Inferior parietal cortex (tissue), 1 donor: ENCODE measurements around the gene NEUROD4.
"Not testable (repeated sequence)": the region's sequence is repeated elsewhere in the genome, so short reads cannot be mapped to it uniquely, and the experiment has no call there.

Source experiments
- DNase-seq: peaks from one replicate; pipeline ENCODE4 v3.0.0-alpha.2; 2016; ENCODE audit errors: extremely low spot score

Gene NEUROD4, protein sequence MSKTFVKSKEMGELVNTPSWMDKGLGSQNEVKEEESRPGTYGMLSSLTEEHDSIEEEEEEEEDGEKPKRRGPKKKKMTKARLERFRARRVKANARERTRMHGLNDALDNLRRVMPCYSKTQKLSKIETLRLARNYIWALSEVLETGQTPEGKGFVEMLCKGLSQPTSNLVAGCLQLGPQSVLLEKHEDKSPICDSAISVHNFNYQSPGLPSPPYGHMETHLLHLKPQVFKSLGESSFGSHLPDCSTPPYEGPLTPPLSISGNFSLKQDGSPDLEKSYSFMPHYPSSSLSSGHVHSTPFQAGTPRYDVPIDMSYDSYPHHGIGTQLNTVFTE

DNA sequence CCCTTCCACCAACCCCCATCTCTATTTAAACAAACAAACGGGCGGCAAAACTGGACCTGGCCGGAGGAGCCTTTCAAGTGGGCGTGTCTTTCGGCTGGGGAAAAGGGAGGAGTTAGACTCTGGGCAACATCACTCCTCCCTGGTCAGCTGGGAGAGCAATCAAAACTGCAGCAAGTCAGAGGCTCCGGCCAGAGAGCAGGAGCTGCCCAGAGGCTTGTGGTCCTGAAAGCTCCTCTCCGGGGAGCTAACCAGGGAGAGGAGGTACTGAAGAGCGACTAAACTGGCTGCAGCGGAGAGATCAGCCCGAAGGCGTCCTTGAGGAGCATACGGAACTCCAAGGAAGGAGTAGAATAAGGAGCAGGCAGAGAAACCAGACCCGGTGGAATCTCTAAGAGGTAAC lies at the start of gene NEUROD4:
Gene NEUROD4, plus strand, starts transcription at position 191 of the 400 bp plus-strand sequence. CDS start 6,466 bp downstream, outside the sequence.
- peak; percentile 23 for DNase-seq

- DNase-seq: no peak
These were observed 49.0 kb upstream of the NEUROD4 start for GRCh38 chr12:54970741-54971140.

- no peak for DNase-seq
These were observed 46.2 kb upstream of the NEUROD4 start for GRCh38 chr12:54973556-54973955.

- no peak for DNase-seq
These were observed 45.5 kb upstream of the NEUROD4 start for GRCh38 chr12:54974279-54974678.

DNA sequence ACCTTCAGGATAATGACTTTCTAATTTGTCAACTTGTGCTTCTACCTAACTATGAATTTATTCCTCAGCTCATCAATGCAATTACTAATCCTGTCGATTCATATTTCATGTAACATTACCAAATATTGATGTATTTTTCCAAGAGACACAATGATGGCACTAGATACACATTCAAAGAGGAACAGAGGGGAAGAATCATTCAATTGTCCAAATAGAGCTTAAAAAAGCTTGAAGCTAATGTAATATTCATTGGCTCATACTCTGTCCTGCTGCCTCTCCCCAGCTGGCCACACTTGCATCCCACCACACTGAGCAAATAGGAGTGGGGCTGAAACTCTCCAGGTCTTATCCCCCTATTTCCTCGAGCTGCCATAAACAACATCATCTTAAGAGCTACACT lies 44.5 kb upstream of the NEUROD4 start:
- no peak for DNase-seq

GRCh38 chr12:54975875-54976274 lies 43.9 kb upstream of the NEUROD4 start:
- no peak for DNase-seq

DNA sequence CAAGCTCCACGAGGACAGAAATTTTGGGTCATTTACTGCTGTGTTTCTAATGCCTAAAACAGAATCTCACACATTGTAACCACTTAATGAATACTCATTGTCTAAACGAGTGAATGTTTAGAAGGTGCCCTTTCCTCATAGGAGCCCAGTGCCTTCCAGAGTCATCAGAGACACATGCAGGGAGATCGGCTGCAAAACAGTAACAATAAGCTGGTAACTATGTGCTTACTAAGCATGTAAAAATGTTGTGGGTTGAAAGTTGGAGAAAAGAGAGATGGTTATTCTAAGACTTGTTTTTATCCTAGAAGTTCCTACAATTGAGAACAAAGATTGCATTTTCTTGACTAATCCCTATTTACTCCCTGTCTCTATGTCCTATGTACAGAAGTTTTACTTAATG lies 42.6 kb upstream of the NEUROD4 start:
- no peak for DNase-seq

DNA sequence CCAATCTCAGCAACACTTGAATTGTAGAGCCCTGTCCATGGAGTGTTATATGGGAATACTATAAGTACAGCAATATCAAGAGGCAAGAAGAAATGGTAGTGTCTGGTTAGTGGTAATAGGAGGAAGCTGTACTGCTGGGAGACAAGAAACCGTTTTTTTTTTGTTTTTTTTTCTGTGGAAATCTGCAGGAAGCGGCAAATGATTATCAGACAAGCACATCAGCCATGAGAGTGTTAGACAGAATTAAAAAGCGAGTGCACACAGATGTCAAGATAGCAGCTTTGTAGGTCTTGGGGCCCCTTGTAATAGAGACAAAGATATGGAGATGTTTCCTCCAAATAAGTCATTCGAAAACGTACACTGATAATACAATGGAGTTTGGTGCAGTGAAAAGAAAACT lies 41.9 kb upstream of the NEUROD4 start:
- no peak for DNase-seq

DNA sequence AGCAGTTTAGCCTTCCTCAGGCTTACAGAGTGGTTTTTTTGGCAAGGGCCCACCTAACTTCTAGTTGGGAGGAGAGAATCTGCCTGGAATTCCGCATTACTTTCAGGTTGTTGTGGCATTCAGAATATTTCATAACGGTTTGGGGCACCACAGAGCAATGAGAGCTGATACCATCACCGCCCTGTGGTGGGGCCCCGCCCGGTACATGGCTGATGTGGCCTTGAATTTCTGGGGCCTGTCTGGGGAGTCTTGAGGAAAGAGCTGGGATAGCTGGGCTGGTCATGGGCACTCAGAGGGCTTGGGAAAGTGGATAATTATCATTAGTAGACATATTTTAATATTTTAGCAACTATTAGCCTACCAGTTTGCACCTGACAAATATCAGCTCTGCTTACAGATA lies 39.4 kb upstream of the NEUROD4 start:
- DNase-seq: no peak

DNA sequence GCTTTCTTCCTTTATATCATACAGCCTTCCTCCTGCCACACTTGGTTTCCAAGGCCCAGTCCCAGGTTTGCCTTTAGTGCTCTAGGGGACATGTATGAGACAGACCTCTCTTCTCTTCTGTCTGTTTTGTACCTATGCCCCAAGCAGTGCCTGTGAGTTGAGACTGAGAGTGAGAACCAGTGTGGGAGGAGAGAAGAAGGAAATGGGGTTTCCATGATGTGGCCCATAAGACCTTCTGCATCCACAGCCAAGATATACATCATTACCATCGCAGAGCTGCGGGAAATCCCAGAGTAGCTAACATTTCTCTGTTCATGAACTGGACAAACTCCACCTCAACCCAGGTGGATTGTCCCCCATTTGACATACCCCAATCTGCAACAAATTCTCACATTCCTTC lies 38.0 kb upstream of the NEUROD4 start:
- no peak for DNase-seq

- no peak for DNase-seq
These were observed 36.2 kb upstream of the NEUROD4 start for GRCh38 chr12:54983536-54984101.

DNA sequence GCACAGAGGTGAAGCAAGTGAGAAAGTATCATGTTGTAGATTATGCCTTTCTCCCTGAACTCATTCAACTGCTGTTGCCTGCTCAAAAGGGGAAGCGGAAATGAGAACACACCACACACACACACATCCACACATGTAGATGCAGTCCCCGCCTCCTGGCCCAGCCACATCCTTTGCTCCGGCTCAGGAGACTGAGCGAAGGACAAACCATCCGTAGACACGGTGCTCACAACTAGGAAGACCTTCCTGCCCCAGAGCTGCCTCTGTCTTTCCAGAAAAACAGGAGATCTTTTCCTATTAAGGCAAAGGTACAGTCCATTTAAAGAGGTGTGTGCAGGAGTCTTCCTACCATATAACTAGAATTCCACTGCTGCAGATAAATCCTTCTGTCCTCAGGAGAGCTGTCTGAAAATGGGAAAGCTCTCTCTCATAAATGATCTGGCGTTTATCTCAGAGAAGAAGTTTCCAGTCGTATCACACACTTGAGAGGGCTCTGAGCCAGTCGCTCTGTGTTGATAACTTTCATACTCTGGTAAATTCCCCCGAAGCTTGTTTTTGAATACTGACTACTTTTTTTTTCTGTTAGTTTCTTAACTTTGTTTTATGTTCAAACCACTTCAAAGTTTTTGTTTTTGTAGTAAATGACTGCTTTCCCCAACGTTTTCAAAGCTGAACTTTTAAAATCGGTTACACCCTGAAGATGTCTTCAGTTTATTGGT lies 35.0 kb upstream of the NEUROD4 start, which contains the start of gene TESPA1:
Gene TESPA1, minus strand, starts transcription at position 105 of the 719 bp plus-strand sequence. CDS start 10,200 bp downstream, outside the sequence.
- DNase-seq: no peak

DNA sequence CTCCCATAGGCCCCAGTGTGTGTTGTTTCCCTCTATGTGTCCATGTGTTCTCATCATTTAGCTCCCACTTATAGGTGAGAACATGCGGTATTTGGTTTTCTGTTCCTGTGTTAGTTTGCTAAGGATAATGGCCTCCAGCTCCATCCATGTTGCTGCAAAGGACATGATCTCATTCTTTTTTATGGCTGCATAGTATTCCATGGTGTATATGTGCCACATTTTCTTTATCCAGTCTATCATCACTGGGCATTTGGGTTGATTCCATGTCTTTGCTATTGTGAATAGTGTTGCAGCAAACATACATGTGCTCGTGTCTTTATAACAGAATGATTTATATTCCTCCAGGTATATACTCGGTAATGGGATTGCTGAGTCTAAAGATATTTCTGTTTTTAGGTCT lies 33.0 kb upstream of the NEUROD4 start:
- not testable (repeated sequence) for DNase-seq

- DNase-seq: peak; percentile 25
These were observed 32.1 kb upstream of the NEUROD4 start for GRCh38 chr12:54987611-54988231.

- peak; percentile 81 for DNase-seq
These were observed 31.2 kb upstream of the NEUROD4 start for GRCh38 chr12:54988402-54989054.

DNA sequence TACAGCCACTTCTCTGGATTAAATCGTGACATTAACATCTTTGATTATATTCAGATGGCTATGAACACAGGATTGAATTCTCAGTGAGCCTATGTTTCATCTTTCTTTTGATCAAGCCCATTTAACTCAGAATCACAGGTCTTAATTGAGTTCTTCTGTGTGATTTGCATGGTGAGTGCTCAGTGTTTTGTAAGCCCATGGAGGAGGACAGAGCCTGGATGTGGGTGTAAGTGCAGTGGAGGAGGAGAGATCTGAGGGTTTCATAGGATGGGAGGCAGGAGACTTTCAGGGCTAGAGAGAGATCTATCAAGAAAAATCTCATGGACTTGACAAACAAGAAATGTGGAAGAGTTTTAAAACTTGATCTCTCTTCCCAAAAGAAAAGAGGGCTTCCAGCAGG lies 29.9 kb upstream of the NEUROD4 start:
- DNase-seq: no peak

DNA sequence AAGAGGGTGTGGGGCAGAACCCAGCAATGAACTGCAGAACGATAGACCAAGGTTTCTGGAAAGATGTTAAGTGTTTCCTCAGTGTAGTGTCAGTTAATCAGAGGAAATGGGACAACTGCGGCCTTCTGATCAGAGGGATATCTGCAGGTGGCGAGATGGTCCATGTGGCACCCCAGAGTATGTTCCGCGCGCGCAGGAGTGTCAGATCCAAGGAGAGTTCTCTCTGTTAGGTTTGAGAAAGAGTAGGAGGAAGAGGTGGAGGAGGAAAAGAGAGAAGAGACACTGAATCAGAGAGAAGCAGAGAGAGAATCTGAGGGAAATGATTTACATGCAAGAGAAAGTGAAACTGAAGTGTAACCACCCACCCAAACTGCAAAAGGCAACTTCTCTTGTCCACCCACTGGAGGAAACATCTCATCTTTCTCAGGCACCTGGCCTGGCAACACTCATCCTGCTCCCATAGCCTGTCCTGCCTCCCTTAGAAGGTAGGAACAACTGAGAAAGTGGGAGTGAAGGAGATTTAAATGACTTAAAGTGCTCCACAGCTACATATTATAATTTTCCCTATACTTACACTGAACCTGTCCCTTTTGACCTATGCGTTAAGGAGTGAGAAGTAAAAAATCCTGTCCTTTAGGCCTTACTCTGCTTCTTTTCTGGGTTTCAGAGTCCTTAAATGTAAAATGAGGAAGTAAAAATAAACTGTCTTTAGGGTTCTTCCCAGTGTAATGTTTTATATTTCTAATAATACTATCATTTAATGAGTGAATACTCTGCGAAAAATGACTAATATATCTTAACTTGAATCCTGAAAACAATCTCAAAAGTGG lies 28.4 kb upstream of the NEUROD4 start:
- no peak for DNase-seq

- DNase-seq: peak; percentile 52
These were observed 27.8 kb upstream of the NEUROD4 start for GRCh38 chr12:54991991-54992375.

GRCh38 chr12:54993181-54993835 lies 26.5 kb upstream of the NEUROD4 start:
- peak; percentile 91 for DNase-seq

- DNase-seq: no peak
These were observed 23.6 kb upstream of the NEUROD4 start for GRCh38 chr12:54996205-54996604.
